Fibroblast of skin of right biceps (primary cell): ENCODE data around the gene TUG1.

Experiments
- DNase-seq: peaks from one replicate; pipeline ENCODE4 v3.0.0-alpha.2; 2013

TUG1 gene

DNA sequence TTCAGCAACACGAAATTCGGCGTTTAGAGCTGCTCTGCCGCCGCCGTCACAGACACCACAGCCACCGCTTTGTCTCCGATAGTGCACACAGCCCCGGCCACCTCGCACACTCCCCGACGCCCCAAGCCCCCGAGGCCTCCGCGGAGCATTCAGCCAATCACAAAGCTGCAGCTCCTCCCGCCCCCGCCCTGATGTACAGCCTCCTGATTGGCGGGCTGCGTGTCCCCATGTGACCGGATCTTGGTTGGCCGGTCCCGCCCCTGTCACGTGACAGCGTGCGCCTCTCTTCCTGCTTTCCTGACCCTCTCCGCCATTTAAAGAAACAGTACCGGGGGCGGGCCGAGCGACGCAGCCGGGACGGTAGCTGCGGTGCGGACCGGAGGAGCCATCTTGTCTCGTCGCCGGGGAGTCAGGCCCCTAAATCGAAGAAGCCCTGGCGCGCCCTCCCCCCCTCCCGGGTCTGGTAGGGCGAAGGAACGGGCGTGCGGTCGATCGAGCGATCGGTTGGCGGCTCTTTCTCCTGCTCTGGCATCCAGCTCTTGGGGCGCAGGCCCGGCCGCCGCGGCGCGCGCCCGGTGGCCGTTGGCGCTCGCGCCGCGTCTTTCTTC lies at the start of gene TUG1:
Gene TUG1, plus strand, starts transcription at position 342 of the 608 bp plus-strand sequence.
- DNase-seq = peak; percentile 99

DNA sequence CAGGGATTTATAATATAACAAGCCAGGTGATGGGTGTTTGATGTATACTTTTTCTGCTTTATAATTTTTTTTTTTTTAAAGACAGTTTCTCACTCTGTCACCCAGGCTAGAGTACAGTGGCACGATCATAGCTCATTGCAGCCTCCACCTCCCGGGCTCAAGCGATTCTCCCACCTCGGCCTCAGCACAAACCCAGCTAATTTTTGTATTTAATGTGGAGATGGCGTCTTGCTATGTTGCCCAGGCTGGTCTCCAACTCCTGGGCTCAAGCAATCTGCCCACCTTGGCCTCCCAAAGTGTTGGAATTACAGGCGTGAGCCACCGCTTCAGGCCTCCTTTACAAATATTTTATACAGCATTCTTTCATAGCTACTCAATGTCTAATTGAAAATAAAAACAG lies 49.1 kb upstream of the TUG1 start:
- no peak for DNase-seq

DNA sequence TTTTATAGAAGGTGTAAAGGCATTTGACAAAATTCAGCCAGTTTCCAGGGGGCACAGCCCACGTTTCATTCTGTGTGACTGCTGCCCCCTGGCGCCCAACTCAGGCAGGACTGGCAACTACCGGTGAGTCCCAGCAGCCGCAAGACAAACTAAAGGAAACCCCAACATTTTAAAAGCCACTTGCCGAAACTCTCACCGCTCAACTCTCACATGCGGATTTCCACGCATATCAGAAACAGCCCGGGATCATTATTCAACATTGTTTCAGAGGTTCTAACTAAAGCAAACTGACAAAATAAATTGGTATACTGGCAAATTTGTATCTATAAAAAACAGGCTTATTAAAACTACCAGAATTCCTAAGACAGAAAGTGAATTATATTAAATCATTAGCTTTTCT lies 48.7 kb upstream of the TUG1 start:
- peak; percentile 58 for DNase-seq

GRCh38 chr22:30921108-30921507 lies 48.0 kb upstream of the TUG1 start:
- no peak for DNase-seq

GRCh38 chr22:30922151-30922611 lies 46.9 kb upstream of the TUG1 start:
- DNase-seq = peak; percentile 58

DNA sequence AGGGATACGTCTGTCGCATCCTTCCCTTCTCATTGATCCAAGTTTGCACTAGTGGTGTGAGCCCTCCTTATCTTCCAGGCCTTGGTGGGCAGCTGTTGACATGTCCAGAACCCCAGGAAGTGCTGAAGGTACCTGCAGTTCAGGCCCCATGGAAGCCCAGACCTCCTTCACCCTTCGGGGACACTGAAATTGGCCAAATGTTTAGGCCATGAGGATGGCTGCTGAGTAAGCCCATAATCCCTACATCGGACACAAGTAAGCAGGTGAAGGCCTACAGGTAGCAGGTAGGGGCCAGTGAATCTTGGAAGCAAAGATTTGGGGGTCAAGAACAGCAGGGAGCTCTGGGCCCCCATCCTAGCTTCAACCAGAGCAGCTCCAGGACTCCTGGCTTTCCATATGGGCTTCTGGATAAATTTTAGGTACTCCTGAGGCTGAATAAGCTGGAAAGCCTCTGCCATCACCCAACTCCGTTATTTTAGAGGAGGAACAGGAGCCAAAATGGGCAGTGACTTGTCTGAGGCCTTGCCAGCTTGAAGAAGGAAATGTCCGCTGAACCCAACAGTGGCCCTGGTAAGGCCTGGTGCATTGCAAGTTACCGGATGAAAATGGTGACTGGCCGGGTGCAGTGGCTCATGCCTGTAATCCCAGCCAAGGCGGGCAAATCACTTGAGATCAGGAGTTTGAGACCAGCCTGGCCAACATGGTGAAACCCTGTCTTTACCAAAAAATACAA lies 45.7 kb upstream of the TUG1 start:
- DNase-seq = no peak

- DNase-seq = no peak
Measured at GRCh38 chr22:30925667-30926066, 43.4 kb upstream of the TUG1 start.

GRCh38 chr22:30926706-30927105 lies 42.4 kb upstream of the TUG1 start:
- DNase-seq = no peak

GRCh38 chr22:30927806-30928205 lies 41.3 kb upstream of the TUG1 start:
- no peak for DNase-seq

- no peak for DNase-seq
Measured at GRCh38 chr22:30928401-30928800, 40.7 kb upstream of the TUG1 start.

DNA sequence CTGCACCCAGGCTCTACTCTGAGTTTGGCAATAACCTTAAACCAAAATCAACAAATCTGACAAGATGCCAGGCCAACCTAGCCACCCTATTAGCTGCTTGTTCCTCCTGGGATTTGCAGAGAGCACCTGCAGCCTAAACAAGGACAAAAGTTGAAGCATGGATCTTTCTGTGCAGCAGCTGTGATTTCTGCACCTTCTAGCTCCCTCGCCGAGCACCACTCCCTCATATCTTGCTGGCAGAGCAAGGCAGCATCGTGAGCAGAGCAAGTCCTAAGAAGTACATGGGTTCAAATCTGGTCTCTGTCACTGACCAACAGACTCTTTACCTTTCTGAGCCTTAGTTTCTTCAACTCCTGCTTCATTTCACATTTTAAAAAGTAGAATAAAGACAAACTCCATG lies 38.8 kb upstream of the TUG1 start:
- no peak for DNase-seq

DNA sequence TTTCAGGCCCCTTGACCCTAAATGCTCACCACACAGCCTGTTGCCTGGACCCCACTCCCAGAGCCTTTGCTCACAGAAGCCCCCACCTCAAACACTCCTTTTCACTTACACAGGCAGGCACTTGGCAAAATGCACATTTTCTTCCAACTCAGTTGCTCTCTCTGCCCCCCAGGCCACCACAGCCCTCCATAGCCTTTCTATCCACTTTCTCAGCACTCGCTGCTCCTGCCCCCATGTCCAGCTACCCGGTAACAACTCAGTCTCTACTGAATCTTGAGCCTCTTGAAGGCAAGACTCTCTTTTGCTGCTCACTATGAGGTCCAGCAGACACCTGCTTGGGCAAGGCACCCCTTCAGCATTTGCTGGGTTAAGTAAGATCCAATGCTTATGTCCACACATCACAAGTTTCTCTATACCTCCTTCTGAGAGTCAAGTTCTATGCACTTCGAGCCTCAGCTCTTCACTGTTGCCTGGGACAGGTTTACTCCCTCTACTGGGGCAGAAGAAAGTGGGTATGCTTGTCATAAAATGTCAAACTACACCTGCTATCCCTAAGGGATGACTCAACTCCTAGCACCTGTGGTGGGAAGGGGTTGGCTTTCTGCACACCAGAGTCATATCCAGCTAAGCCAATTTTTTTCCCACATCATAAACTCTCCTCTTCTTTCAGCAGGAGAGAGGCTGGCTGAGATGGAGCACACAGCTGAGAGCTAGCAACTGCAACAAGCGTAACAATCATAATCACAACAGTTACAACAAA lies 37.3 kb upstream of the TUG1 start:
- DNase-seq = no peak

DNA sequence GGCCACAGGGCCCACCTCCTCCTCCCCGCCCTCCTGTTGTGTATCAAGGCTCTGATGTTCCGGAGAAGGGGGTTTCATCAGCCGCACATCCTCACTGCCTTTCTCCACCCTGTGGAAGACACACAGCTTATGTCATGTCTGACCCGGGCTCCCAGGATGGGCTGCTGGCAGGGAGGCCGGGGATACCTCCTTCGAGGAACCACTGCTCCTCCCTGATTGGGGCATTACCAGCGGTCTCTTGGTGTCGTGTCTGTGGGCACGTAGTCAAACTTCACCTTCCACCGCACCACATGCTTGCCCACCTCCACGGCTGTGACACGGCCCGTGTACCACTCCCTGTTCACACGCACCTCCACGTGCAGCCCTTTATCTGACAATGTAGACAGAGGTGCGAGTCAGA lies 36.4 kb upstream of the TUG1 start:
- DNase-seq = no peak

- DNase-seq = no peak
Measured at GRCh38 chr22:30933457-30933856, 35.6 kb upstream of the TUG1 start.

- no peak for DNase-seq
Measured at GRCh38 chr22:30934053-30934452, 35.0 kb upstream of the TUG1 start.

GRCh38 chr22:30940685-30941362 lies 28.2 kb upstream of the TUG1 start:
- no peak for DNase-seq

DNA sequence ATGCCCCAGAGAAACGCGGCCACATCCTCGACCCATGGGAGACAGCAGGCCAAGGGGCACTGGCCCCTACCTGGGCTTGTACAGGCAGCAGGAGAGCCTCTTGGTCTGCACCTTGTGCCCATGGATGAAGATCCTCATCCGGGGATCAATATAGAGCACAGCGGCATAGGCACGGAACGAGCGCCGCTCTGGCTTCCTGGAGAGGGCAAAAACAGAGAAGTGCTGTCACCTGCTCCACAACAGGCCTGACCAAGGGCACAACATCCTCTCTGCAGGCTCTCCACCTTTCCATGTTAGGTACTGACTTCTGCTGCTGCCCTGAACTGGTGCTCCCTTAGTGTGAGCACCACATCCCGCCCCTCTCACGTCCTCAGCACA lies 27.7 kb upstream of the TUG1 start:
- no peak for DNase-seq

DNA sequence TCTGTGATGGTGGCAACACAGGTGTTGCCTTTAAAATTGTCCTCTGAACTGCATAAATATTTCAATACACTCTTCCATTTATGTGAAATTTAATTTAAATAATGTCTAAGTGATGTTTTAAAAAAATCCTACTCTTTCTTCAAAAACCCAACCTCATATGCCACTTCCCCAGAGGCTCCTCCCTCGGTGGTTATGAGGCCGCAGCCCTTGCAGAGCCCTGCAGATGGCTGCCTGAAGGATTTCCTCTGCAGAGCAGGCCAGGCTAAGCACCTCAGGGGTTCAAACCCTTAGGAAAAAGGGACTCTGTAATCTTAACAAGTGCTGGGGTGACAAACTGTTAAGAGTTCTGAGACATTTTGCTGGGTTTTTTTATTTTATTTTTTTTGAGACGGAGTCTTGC lies 25.7 kb upstream of the TUG1 start:
- no peak for DNase-seq

DNA sequence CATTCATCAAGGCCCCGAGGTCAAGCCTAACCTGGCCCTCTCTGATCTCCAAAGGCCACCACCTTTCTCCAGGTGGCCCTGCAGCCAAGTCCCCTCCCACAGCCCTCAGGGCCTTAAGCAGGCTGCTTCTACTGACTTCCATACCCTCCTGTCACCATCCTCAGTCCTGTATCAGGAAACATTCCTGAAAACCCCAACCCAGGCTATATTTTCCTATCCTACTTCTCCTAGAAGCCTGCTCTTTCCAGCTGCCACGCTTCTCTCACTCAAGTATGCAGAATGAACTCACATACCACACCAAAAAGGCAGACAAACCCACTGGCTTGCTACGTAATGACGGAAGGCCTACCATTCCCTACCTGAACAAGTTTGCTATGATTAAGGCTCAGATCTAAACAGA lies 24.1 kb upstream of the TUG1 start:
- no peak for DNase-seq

GRCh38 chr22:30945653-30946052 lies 23.4 kb upstream of the TUG1 start:
- no peak for DNase-seq

GRCh38 chr22:30946354-30946753 lies 22.7 kb upstream of the TUG1 start:
- DNase-seq = no peak

DNA sequence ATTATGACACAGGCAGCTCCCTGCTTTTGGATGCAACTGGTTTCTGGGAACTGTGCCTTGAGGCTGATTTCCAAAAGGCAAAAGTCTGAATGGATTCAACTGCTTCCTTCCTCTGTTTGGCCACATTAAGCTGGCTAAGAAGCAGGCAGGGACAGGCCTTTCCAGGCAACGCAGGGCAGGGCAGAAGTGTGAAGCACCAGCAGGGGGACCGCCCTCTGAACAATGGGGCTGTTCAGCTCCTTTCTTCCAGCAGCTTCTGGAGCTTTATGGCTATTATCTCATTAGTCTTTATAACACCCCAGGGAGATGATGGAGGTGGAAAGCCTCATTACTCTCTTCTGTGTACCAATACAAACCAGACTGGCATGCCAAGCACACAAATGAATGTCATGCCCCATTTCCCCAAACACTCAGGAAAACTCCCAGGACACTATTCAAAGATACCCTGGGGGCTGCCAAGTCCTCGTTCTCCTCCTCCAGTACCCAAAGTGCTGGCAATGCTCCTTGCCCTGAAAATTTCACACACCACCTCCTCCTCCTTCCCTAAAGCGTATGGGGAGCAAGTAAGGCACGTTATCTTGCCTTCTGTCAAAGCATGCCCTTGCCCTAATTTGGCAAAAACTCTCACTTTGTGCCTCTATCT lies 21.8 kb upstream of the TUG1 start:
- DNase-seq = no peak
